GM21360 (cell line): ENCODE measurements around the gene ACRBP.

Experiments used
- ATAC-seq: cut with Tn5 transposase; IDR thresholded peaks from one replicate; pipeline ENCODE4 v1.9.1; 2021; ENCODE audit warnings: mild to moderate bottlenecking, moderate library complexity; ENCODE audit not compliant: unreplicated experiment

The ACRBP gene

DNA sequence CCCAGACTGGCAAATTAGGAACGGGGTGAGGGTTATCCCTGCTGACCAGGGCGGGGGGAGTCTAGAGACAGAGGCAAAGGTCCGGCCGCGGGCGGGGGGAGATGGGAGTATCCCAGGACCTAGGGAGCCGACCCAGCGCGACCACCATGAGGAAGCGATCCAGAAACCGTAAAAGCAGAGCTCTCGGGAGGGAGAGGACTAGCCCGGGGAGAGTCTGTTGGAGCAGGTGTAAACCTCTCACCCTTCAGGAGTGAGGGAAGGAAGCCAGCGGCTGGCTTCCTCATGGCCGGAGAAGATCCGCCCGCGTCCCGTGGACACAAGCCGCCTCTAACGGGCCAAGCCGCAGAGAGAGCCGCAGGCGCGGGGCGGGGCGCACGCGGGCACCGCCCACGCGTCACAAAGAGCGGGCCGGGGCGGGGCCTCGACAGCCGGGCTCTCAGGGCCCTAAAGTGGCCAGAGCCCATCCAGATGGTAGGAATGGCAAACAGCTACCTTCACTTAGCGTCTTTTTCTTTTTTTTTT is at the start of gene ACRBP:
ACRBP (minus strand) TSS at position 350 of the 522 bp plus-strand sequence; CDS start at position 284, 66 bp downstream.
- ATAC-seq: no peak

DNA sequence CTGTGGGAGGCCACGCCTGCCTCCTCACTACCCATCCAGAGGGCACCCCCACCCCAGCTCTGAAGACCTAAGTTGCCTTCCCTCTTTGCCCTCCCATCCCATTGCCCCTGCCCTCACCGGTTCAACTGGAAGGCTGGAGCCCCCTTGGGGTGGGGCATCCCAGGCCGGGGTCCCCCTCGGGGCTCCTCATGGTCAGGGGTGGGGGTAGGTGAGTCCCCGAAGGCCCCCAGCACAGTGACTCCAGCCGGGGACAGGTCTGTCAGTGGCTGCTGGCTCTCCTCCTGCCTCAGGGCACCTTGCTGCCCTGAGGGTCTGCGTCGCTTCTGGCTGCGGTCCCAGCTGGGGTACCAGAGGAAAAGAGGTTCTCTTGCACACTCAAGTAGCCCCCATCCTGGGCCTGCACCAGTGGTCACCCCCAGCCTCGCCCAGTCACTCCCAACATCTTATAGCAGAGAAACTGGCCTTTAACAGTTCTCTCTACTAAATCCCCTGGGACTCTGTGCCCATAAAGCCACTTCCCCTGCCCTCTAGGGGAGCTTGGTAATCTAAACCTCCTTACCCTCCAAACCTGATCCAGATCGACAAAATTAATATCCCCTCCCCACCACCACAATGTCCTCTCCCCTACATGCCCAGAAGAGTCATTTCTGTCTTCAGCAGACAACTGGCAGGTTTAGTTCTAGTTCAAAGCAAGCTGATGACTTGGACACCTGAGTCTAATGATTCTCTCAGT is 48.2 kb upstream of the ACRBP start:
- ATAC-seq: no peak

GRCh38 chr12:6694701-6695100 is 47.5 kb upstream of the ACRBP start:
- no peak for ATAC-seq

DNA sequence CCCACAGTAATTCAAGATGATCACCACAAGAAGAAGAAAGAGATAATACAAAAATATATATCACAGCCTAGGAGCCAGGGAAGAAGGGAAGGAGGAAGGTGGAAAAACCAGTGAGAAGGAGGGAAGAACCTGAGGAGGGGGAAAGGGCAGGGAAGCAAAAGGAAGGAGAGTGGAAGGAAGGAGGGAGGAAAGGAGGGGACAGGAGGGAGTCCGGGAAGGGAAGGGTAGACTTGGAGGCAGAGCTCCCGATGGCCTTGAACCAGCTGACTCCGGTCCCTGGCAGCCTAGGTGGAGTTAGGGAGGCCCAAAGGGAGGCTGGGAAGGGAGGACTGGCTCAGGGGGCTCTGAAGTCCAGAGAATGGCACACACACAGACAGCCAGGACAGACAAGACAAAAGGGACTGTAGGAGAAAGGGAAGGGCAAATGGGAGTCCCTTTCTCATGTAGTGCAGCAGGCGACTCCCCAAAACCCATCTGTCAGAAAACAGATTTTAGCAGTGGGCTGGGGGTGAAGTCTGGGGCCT is 46.7 kb upstream of the ACRBP start:
- no peak for ATAC-seq

- no peak for ATAC-seq
Observed at GRCh38 chr12:6692888-6693287, 45.7 kb upstream of the ACRBP start.

DNA sequence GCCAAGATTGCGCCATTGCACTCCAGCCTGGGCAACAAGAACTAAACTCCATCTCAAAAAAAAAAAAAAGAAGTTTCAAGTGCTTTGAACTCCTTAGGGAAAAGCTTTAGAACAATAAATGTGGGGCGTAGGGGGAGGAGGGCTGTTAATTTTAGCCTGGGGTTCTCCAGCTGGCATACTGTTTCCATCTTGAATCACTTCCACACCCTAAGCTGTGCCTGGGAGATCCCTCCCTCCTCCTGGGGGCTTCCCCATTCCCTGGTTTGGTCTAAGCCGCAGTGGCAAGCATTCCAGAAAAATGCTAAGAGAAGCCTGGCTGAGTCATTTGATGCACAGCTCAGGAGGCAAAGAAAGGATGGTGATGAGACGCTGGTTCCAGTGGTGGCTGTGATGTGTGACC is 44.2 kb upstream of the ACRBP start:
- no peak for ATAC-seq

DNA sequence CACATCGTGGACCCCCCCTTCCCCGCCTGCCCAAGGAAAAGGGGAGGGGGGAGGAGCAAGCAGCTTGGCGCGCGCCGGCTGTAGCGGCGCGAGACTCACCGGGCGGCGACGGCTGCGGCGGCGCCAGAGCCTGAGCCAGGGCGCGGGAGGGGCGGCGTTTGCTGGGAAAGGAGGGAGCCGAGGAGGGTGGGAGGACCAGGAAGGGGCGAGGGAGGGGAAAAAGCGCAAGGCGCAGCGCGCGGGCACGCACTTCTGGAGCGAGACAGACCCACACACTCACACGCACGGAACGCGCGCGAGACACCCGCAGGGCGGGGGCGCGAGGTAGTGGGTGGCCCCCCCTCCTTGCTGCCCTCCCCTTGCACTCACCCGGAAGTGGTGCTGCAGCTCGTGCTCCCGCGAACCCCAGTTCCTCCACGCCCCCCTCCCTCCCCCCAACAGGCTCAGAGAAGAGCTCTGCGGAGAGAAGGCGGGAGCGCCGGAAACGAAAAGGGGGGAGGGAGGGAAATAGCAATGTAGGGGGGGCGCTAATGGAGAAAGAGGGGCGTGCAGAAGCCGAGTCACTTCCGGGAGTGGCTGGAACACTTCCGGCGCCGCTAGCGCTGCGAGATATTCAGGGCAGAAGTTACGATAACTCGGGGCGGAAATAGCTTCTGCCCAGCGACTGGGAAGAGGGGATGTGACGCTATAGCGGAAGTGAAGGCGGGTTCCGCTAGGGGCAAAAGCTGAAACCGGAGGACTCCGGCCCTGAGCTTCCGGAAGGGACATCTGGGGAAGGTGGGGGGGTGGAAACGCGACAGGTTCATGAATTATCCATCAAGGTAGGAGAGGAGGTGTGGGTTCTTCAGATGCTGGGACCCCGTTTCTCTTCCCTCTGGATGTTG is 42.0 kb upstream of the ACRBP start, which contains the start of gene ZNF384:
ZNF384 (minus strand) TSS at position 377 of the 884 bp plus-strand sequence. CDS start 9,855 bp downstream, outside the sequence.
- ATAC-seq: peak; percentile 72

DNA sequence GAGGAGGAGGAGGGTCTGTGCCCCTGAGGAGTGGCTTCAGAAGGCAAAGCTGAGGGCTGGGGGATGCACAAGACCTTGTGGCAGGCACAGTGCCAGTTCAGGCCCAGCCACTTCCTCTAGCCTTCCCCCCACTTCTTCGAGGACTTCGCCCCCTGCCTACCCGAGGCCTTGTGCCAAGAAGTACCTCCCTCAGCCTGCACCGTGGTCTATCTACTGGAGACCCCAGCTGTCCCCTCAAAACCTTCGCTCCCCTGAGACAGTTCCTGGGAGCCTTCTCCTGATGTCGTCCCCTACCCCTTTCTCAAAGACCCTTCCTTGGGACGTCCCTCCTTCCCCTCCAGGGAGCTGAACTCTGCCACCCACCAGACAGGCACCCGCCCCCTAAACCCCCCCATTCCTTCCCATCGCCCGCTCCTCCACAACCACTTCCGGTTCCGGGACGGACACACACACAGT is 41.3 kb upstream of the ACRBP start:
- peak; percentile 14 for ATAC-seq

- no peak for ATAC-seq
Observed at GRCh38 chr12:6685814-6686213, 38.6 kb upstream of the ACRBP start.

- no peak for ATAC-seq
Observed at GRCh38 chr12:6684609-6685008, 37.4 kb upstream of the ACRBP start.

GRCh38 chr12:6676962-6677361 is 29.7 kb upstream of the ACRBP start:
- ATAC-seq: no peak

- no peak for ATAC-seq
Observed at GRCh38 chr12:6672143-6672542, 24.9 kb upstream of the ACRBP start.

- no peak for ATAC-seq
Observed at GRCh38 chr12:6667559-6668210, 20.5 kb upstream of the ACRBP start.

DNA sequence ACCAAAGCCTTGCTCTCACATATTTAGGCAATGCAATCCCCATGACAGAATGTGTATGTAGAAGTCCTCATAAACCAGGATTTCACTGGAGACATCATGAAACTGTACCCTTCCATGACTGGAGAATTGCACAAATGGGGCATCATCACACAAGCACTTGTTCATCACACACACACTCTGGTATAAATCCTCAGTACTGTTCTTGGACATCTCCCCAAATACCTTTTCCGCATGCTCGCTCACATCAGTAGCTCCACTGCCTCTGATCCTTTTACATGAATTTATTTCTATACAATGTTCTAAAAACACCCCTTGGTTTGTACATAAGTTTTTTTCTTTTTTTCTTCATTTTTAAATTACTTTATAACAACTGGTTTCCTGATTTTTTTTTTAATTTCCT is 19.0 kb upstream of the ACRBP start:
- no peak for ATAC-seq

DNA sequence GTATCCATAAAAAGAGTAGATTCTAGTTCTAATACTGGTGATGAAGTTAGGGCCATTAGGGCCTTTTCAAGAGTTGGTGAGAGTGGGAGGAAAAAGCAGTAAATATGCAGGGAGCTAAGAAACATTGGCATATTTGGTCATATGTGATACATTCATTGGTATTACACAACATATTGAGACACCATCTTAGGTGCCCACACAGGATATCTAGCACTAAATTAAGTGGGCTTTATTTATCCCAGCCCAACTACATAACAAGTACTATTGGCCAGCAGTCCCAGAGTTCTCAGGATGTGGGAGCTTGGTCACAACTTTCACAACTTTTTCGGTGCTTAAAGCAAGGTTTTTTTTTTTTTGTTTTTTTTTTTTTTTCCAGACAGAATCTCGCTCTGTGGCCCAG is 17.7 kb upstream of the ACRBP start:
- ATAC-seq: no peak

DNA sequence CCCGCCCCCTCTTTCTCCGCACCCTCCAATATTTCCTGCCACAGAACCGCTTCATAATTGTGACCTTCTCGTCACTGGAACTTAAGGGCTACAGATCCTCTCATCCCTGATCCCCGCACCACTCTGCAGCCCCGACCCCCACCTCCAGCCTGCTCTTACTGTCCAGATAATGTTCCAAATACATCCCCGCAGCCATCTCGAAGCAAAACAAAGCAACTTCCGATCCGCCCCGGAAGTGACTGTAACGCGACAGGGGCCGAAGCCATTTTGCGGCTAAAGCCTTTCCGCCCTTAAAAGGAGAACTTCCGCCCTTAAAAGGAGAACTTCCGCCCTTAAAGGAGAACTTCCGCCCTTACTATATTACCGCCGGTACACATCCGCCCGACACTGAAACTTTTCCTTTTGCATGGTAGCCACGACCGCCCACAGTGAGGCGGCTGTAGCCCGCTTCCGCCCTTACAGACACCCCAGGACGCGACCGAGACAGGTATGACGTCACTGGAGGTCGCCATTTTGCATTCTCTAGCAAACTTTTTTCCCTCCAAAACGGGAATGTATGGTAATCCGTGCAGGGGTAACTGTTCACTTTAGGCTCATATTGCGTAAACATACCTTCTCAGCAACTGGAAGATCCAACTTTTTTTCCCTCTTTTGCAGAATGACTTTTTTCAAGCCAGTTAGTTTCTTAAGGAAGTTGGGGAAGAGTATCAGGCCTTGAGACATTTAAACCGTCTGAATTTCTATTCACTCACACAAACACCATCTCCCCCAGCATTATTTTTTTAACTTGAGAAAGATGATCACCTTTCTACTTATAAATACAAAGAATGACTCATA is 15.9 kb upstream of the ACRBP start, which contains the start of gene ING4:
ING4 (minus strand) TSS at position 214 of the 837 bp plus-strand sequence; CDS start at position 196, 18 bp downstream.
- peak; percentile 93 for ATAC-seq

- ATAC-seq: peak; percentile 18
Observed at GRCh38 chr12:6662602-6662905, 15.3 kb upstream of the ACRBP start.

GRCh38 chr12:6653987-6654386 is 6.8 kb upstream of the ACRBP start:
- no peak for ATAC-seq

DNA sequence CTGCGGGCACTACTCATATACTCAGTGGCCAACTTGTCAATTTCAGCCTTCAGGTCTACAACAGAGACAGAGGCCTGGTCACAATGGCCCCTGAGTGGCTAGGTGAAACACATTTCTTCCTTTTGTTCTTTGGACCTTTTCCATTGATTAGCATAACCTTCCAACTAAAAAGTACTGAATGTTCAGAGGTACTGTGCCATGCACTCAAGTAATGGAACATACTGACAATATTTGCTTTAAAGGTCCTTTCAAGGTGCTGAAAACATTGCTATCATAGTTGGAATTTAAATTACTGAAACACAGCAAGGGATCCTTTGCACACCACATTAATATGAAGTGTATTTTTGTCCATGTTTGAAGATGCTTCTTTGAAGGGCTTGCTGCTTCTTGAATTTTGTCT is 6.1 kb upstream of the ACRBP start:
- no peak for ATAC-seq

DNA sequence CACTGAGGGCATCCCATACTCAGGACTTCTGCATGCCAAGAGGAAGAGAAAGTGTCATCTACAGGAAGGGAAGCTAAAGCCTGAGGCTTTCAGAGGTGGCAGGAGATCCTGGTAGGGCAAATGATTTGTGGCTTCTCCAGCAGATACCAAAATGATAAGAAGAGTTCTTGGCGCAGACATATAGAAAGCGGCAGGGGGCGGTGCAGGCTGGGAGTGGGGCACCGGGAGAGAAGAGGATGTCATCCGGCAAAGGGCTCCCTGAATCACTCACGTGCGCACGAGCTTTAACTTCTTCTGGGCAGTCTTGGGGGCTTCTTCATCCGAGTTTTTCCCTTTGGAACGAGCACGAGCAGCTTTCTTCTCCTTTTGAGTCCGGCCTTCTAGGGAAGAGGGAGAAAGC is 5.2 kb upstream of the ACRBP start:
- no peak for ATAC-seq
